Measurements from ENCODE around the gene MEN1. TPM values are rescaled to one million over a fixed set of nuclear protein-coding genes. Genes with fewer than 3 reads are reported as not detected.

Gene MEN1
- total RNA-seq, 3 donors from 2014 or later, result 19.3 to 26.4 (median 21.9) TPM

DNA sequence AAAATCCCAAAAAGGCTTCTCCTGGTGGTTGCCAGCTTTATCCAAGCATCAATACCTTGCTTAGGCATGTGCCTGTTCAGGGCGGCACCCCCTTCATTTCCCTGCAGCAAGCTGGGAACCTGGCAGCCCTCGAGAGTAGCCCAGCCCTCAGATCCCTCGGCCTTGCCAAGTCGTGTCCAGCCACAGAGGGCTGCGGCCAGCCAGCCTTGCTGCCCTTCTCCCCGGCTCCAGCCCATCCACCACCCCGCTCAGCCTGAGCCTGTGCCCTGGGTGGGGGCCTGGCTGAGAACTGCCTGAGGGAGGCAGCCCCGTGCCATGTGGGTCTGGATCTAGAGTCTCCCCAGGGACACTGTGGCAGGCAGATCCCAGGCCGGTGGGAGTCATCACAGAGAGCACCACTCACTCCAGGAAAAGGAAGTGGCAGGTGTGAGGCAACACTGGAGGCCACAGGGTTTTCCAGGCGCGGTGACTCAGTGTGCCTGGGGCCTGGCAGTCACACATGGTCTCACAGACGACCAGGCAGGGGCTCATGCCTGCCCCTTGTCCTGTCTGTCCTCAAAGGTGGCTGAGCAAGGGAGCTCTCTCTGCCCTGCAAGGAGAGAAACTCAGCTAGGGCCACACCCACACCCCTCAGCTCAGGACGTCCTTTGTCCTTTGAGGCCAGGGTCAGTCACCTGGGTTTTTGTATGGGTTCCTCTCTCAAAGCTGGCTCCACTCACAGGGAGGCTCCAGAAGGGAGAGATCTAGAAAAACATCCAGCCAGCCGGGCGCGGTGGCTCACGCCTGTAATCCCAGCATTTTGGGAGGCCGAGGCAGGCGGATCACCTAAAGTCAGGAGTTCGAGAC lies 46.3 kb upstream of the MEN1 start:
- ATAC-seq (peak; percentile 61), DNase-seq (peak; percentile 40 to 80 (median 53))
- Histone ChIP-seq H3K9me3 (no peaks in the 10 kb centered on the region), H3K36me3 (ENCODE audit: low read depth) (no peaks in the 10 kb centered on the region), H3K4me3 (no peak overlapping the region), H3K4me1 (ENCODE audit: low read depth) (peaks cover 45% of the 10 kb centered on the region)
- intact Hi-C loops (cut with DNase I, micrococcal nuclease), result no loop called here
- TF ChIP-seq, protein P1, sequence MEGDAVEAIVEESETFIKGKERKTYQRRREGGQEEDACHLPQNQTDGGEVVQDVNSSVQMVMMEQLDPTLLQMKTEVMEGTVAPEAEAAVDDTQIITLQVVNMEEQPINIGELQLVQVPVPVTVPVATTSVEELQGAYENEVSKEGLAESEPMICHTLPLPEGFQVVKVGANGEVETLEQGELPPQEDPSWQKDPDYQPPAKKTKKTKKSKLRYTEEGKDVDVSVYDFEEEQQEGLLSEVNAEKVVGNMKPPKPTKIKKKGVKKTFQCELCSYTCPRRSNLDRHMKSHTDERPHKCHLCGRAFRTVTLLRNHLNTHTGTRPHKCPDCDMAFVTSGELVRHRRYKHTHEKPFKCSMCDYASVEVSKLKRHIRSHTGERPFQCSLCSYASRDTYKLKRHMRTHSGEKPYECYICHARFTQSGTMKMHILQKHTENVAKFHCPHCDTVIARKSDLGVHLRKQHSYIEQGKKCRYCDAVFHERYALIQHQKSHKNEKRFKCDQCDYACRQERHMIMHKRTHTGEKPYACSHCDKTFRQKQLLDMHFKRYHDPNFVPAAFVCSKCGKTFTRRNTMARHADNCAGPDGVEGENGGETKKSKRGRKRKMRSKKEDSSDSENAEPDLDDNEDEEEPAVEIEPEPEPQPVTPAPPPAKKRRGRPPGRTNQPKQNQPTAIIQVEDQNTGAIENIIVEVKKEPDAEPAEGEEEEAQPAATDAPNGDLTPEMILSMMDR (IDR thresholded peaks at IDR 0.05), result no peak

DNA sequence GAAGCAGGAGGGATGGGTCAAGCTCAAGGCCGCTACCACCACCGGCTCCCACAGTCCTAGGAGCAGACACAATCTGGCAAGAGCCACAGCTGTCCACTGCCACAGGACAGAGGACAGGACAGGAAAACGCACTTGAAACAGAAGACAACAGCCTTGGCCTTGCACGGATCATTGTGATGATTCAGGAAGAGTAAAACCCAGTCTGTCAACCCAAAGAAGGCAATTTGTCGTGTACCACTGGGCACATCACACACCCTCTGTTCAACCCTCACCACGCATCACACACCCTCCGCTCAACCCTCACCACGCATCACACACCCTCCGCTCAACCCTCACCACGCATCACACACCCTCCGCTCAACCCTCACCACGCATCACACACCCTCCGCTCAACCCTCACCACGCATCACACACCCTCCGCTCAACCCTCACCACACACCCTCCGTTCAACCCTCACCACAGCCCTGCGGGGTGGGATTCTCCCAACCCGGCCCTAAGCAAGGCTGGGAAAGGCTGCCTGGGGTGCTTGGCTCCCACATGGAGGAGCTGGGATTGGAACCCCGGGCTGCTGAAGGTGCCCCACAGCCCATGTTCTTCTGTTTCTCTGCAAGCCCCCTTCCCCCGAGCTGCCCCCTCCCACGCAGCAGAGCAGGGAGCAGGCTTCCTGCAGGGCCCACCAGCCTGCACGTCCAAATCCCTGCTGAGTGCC lies 45.4 kb upstream of the MEN1 start:
- no peaks in the 10 kb centered on the region for H3K9me3 ChIP-seq
- no peak overlapping the region for H3K4me3 ChIP-seq
- H3K4me1 ChIP-seq (ENCODE audit: low read depth), result peaks cover 46% of the 10 kb centered on the region
- no peaks in the 10 kb centered on the region for H3K36me3 ChIP-seq (ENCODE audit: low read depth)
- no peak for DNase-seq
- intact Hi-C loops (cut with DNase I, micrococcal nuclease), result no loop called here
- TF ChIP-seq, protein P1 (IDR thresholded peaks at IDR 0.05), result no peak
- no peak for ATAC-seq

DNA sequence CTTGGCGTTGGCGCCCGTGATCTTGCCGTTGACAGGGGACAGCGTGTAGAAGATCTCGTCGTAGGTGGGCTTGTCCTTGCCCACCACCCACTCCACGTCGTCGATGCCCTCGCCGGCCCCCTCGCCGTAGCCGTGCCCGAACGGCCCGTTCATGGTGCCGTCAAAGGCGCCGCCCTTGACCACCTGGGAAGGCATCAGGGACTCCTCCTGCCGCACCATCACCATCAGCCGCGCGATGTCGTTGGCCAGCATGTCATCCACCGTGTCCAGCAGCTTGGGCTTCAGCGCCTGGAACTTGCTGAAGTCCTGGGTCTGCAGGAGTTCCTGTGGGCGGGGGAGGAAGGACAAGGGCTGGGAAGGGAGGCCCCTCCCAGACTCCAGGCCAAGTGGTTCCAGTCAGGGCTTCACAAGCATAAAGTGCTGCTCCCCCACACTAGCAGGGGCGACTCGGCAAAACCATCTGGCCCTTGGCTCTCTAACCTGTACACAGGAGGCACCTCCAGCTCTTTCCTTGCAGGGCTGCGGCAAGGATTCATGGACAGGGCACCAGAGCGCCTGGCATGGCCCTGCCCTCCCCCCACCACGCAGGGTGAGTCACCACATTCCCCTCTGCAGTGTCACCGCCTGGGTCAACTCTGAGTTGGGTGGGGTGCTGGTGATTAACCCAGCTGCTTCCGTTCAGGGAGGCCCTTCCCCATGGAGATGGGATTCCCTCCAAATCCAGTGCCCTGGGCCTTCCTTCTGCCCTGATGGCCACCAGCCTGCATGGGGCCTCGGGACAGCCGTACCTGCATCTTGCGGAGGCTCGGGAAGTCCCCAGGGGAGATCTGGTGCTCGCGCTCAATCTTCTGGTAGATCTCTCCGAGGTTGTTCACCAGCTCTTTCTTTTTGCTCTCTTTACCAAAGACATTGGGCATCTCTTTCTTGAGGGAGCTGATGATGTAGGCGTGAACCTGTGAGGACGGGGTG lies 44.5 kb upstream of the MEN1 start:
- no peak overlapping the region for H3K4me3 ChIP-seq
- peaks cover 52% of the 10 kb centered on the region for H3K4me1 ChIP-seq (ENCODE audit: low read depth)
- TF ChIP-seq, protein P1 (IDR thresholded peaks at IDR 0.05), result no peak
- intact Hi-C loops (cut with DNase I, micrococcal nuclease), result no loop called here
- H3K9me3 ChIP-seq, result no peaks in the 10 kb centered on the region
- peak; percentile 75 to 89 (median 83) for DNase-seq
- ATAC-seq, result peak; percentile 79
- no peaks in the 10 kb centered on the region for H3K36me3 ChIP-seq (ENCODE audit: low read depth)

DNA sequence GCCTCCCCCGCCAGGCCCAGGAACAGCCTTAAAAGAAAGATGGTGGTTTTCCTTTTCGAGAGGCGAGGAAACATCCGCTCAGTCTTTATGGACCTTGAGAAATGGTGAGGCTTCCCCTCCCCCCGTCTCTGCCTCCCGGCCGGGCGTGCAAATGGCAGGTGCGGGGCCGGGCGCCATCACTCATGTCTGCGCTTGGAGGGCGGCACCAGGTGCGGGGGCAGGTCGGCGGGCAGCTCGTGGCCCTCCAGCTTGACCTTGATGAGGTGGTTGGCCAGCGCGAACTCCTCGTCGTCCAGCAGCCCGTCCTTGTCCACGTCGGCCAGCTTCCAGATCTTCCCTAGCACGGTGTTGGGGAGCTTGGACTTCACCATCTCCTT lies 43.8 kb upstream of the MEN1 start:
- Histone ChIP-seq H3K36me3 (ENCODE audit: low read depth) (no peaks in the 10 kb centered on the region), H3K4me3 (no peak overlapping the region), H3K9me3 (no peaks in the 10 kb centered on the region), H3K4me1 (ENCODE audit: low read depth) (peaks cover 57% of the 10 kb centered on the region)
- TF ChIP-seq, protein P1 (IDR thresholded peaks at IDR 0.05), result no peak
- DNase-seq, result peak in 1 of 3 donors; percentile 12
- ATAC-seq, result no peak
- intact Hi-C loops (cut with DNase I, micrococcal nuclease), result no loop called here

DNA sequence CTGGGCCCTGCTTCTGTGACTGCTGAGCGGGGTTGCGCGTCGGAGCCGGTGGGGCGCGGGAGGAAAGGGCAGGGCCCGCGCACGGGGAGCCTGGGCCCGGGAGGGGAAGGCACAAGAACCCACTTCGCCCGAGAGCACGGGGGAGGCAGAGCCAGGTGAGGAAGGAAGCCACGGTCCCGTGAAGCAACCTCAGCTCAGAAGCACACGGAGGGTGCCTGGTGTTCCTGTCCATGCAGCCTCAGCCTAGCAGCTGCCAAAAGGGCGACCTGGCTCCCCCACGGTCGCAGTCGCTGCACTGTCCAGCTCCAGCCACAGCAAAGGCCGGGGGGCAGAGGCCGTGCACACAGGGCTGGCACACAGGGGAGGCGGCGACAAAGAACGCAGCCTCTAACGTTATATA lies 43.4 kb upstream of the MEN1 start:
- TF ChIP-seq, protein P1 (IDR thresholded peaks at IDR 0.05), result no peak
- peak in 2 of 3 donors; percentile 18 to 47 for DNase-seq
- no peak overlapping the region for H3K4me3 ChIP-seq
- no peaks in the 10 kb centered on the region for H3K36me3 ChIP-seq (ENCODE audit: low read depth)
- intact Hi-C loops (cut with DNase I, micrococcal nuclease), result no loop called here
- ATAC-seq, result no peak
- H3K4me1 ChIP-seq (ENCODE audit: low read depth), result peaks cover 57% of the 10 kb centered on the region
- H3K9me3 ChIP-seq, result no peaks in the 10 kb centered on the region
